ENCODE measurements around the gene PCP2. TPM values are rescaled to one million over a fixed set of nuclear protein-coding genes. Genes with fewer than 3 reads are reported as not detected.

PCP2 gene
- total RNA-seq, 1 experiment from 2014 or later: not detected

DNA sequence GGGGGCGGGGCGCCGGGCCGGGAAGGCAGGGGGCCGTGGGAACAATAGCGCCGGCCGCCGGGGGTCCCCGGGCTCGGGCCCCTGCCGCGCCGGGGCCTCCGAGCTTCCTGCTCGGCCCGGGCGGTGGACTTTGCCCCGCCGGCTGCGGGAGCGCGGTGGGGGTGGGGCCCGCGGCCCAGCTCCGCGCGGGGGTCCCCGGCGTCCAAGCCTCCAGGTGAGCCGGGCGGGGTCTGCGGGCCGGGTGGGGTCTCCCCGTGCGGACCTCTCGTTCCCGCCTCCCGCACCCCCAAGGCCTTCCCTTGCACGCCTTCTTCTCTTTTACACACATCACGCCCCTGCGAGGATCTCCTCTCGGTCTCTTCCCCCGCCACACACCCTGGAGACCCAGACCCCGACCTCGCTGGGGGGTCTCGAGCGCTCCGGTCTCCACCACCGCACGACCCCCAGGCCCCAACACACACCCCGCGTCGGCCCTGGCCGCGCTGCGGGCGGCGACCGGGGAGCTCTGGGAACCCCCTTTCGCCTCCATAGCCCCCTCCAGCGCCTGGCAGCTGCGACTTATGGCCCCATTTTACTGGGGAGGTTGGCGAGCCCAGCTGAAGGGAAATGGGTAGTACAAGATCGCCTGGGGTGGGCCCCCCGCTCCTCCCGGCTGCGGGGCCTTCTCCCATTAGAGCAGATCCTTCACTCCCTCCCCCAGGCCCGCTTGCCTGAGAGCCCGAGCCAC, 37.1 kb downstream of the PCP2 start:
- H3K4me3 ChIP-seq (ENCODE audit: low read depth in 2 of 2, low read length in 2 of 2): peak overlapping the region; percentile 15 to 23; a peak in 3 of 4 replicates
- no peak for TF ChIP-seq TCF7L2 (IDR thresholded peaks at IDR 0.05; ENCODE audit: low read depth, low read length)
- TF ChIP-seq, protein P1, sequence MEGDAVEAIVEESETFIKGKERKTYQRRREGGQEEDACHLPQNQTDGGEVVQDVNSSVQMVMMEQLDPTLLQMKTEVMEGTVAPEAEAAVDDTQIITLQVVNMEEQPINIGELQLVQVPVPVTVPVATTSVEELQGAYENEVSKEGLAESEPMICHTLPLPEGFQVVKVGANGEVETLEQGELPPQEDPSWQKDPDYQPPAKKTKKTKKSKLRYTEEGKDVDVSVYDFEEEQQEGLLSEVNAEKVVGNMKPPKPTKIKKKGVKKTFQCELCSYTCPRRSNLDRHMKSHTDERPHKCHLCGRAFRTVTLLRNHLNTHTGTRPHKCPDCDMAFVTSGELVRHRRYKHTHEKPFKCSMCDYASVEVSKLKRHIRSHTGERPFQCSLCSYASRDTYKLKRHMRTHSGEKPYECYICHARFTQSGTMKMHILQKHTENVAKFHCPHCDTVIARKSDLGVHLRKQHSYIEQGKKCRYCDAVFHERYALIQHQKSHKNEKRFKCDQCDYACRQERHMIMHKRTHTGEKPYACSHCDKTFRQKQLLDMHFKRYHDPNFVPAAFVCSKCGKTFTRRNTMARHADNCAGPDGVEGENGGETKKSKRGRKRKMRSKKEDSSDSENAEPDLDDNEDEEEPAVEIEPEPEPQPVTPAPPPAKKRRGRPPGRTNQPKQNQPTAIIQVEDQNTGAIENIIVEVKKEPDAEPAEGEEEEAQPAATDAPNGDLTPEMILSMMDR (IDR thresholded peaks at IDR 0.05): no peak
- no peak for TF ChIP-seq POLR2AphosphoS5 (IDR thresholded peaks at IDR 0.05; ENCODE audit: low read depth, low read length)
- no peak for TF ChIP-seq SIN3A (IDR thresholded peaks at IDR 0.05; ENCODE audit: borderline replicate concordance, insufficient read depth, low read depth, low read length)
- no peak for TF ChIP-seq REST (IDR thresholded peaks at IDR 0.05; ENCODE audit: insufficient read depth in 1 of 2, low read depth in 2 of 2, low read length in 1 of 2)
- H3K27ac ChIP-seq (ENCODE audit: low read length): no peak overlapping the region
- intact Hi-C loops (cut with micrococcal nuclease; ENCODE audit: unreplicated experiment) (no loop called here), in situ Hi-C loops (cut with HindIII; ENCODE audit: low pct_unique_long_range_greater_than_20kb, low sequenced_read_pairs) (no loop called here)
- POLR2A ChIA-PET: no interaction called here
- no peak for DNase-seq (ENCODE audit: low read depth, low spot score)
- no peaks in the 10 kb centered on the region for H3K4me1 ChIP-seq (ENCODE audit: control insufficient read depth, insufficient read depth, low read length)
- CTCF ChIA-PET: interaction anchor here (0.6 to 1.3 kb wide), 2 partner anchors 10 to 28 kb away, joined by 4 read pairs; no protein-coding TSS in a partner anchor
- no TSS peak for BruUV-seq (replicated peaks)
- H3K27me3 ChIP-seq (ENCODE audit: control insufficient read depth, insufficient read depth, low read length): no peaks in the 10 kb centered on the region
- no peaks in the 10 kb centered on the region for H3K9me3 ChIP-seq (ENCODE audit: control insufficient read depth, insufficient read depth, low read depth, low read length)
- H3K36me3 ChIP-seq (ENCODE audit: control insufficient read depth, insufficient read depth, low read length): no peaks in the 10 kb centered on the region; the same call in 1 of the 2 replicates
- ATAC-seq: no peak

DNA sequence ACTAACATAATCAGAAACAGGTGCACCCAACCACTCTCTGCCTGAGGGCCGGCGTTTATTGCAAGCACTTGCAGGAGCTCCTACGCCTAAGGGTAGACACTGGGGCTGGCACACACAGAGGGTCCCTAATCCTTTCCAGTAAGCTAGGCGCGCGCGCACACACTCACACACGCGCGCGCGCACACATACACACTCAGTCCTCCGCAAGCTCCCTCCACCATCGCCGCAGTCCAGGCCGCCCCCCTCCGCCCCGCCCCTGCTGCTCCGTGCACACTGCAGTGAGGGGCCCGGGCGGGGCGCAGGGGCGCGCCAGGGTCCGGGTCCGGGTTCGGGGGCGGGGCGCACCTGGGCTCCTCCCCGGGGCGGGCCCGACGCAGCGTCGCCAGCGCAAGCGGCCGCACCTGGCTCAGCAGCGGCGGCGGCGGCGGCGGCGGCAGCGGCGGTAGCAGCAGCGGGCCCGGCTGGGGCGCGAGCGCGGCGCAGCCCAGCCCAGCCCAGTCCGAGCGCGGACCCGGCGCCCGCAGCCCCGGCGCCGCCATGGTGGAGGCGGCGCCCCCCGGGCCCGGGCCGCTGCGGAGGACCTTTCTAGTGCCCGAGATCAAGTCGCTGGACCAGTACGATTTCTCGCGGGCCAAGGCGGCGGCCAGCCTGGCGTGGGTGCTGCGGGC, 37.9 kb downstream of the PCP2 start, which contains the start of gene CAMSAP3:
TSS of gene CAMSAP3 (plus strand) at position 398 of the 668 bp plus-strand sequence. CDS start at position 538, 140 bp downstream.
- POLR2A ChIA-PET: no interaction called here
- H3K27me3 ChIP-seq (ENCODE audit: control insufficient read depth, insufficient read depth, low read length): no peaks in the 10 kb centered on the region
- in situ Hi-C loops (cut with HindIII; ENCODE audit: low pct_unique_long_range_greater_than_20kb, low sequenced_read_pairs): no loop called here
- no peaks in the 10 kb centered on the region for H3K9me3 ChIP-seq (ENCODE audit: control insufficient read depth, insufficient read depth, low read depth, low read length)
- no TSS peak for BruUV-seq (replicated peaks)
- CTCF ChIA-PET: interaction anchor here (1.3 kb wide), 1 partner anchor 27 kb away, joined by 4 read pairs; no protein-coding TSS in a partner anchor
- H3K27ac ChIP-seq (ENCODE audit: low read length): no peak within 1 kb of the TSS
- H3K4me3 ChIP-seq (ENCODE audit: low read depth in 2 of 2, low read length in 2 of 2): peak within 1 kb of the TSS; percentile 34 to 35
- intact Hi-C loops (cut with micrococcal nuclease; ENCODE audit: unreplicated experiment): no loop called here
- no peaks in the 10 kb centered on the region; the same call in 1 of the 2 replicates for H3K36me3 ChIP-seq (ENCODE audit: control insufficient read depth, insufficient read depth, low read length)
- ATAC-seq (peak; percentile 91), DNase-seq (ENCODE audit: low read depth, low spot score) (no peak)
- no peaks in the 10 kb centered on the region for H3K4me1 ChIP-seq (ENCODE audit: control insufficient read depth, insufficient read depth, low read length)
- TF ChIP-seq POLR2AphosphoS5 (IDR thresholded peaks at IDR 0.05; ENCODE audit: low read depth, low read length): no peak
- TF ChIP-seq, protein P1 (IDR thresholded peaks at IDR 0.05): no peak
- TF ChIP-seq SIN3A (IDR thresholded peaks at IDR 0.05; ENCODE audit: borderline replicate concordance, insufficient read depth, low read depth, low read length): no peak
- TF ChIP-seq REST (IDR thresholded peaks at IDR 0.05; ENCODE audit: insufficient read depth in 1 of 2, low read depth in 2 of 2, low read length in 1 of 2): no peak
